Measurements from ENCODE around the gene GLRA3.

The GLRA3 gene

DNA sequence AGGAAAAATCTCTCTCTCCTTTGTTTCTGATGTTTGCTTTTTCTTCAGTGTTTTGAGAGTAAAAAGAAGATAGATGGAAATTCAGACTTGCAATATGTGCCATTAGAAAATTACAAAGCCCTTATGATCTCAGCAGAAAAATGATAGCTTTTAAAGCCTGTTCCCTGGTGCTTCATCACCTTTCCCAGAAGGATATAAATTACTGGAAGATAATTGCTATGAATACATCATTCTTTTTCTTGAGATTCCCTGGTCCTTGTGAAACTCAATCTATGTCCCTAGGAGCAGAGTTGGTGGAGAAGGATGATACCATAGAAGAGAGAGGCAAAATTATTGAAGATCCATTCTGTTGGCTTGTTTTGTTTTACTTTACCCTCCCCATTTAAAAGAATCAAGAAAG is 86.5 kb downstream of the GLRA3 start:
- TF ChIP-seq, protein P1, sequence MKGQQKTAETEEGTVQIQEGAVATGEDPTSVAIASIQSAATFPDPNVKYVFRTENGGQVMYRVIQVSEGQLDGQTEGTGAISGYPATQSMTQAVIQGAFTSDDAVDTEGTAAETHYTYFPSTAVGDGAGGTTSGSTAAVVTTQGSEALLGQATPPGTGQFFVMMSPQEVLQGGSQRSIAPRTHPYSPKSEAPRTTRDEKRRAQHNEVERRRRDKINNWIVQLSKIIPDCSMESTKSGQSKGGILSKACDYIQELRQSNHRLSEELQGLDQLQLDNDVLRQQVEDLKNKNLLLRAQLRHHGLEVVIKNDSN (IDR thresholded peaks at IDR 0.05), result no peak
- no peak for TF ChIP-seq NFIC (IDR thresholded peaks at IDR 0.05)
- TF ChIP-seq FOXM1 (IDR thresholded peaks at IDR 0.05; ENCODE audit: borderline replicate concordance, low read depth), result no peak

DNA sequence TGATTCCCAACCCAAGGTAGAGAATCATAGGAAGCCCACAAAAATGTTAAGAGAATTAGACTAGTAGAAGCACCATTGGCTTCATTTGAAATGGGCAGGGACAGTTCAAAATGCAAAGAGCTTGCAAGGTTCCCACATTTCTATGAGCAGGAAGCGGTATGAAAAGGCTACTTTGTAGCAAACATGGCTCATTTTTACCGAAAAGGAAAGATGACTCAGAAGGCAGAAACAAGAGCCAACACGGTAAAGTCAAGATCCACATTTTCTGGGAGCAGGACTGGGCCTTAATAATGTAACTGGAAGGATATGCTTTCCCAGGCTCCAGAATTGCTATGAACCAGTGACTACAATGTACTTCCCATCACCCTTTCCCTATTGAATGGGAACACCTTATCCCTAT is 89.5 kb downstream of the GLRA3 start:
- no peak for TF ChIP-seq ZBTB7A (IDR thresholded peaks at IDR 0.05; ENCODE audit: low read depth)
- TF ChIP-seq CREB1 (IDR thresholded peaks at IDR 0.05; ENCODE audit: low read depth), result no peak
- no peak for TF ChIP-seq CEBPB (IDR thresholded peaks at IDR 0.05)
- TF ChIP-seq FOXM1 (IDR thresholded peaks at IDR 0.05; ENCODE audit: borderline replicate concordance, low read depth), result no peak
- no peak for TF ChIP-seq TAF1 (IDR thresholded peaks at IDR 0.05; ENCODE audit: low read depth)

DNA sequence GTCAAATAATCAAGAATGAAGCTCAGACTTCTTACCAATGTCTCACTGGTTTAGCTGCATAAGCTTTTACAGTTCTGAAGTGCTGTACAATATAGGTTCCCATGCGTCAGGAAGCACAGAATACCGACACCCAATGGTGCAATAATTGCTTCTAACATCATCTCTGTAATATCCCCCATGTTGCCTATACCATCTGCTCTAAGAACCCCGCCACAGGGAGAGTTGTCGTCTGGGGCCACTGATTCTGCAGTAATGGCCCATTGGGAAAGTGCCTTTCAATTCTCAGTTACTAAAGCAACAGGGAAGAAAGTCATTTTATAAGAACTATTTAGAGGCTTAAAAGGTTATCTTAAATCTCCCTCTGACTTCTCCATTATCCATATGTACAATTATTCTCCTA is 94.9 kb downstream of the GLRA3 start:
- TF ChIP-seq, protein P2, sequence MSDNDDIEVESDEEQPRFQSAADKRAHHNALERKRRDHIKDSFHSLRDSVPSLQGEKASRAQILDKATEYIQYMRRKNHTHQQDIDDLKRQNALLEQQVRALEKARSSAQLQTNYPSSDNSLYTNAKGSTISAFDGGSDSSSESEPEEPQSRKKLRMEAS (IDR thresholded peaks at IDR 0.05), result no peak
- TF ChIP-seq ZBTB7A (IDR thresholded peaks at IDR 0.05; ENCODE audit: low read depth) (no peak), RAD21 (IDR thresholded peaks at IDR 0.05; ENCODE audit: low read depth) (no peak)

DNA sequence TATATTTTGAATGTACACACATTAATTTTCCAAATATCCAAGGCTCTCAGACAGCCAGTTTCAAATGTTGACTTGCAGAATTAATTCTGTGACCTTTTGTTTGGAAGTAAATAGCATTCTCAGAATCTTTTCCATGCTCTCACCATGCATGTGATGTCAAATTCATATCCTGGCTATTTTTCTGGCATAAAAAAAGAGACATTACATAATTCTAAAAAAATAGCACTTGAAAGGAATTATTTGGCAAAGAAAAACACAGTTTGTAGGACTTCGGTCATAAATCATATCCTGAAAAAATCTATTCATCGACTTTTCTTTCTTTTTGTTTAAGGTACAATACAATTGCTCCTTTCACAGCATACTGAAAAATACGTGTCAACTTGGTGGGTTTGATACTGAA is 111.2 kb downstream of the GLRA3 start:
- TF ChIP-seq NFIC (IDR thresholded peaks at IDR 0.05) (no peak), EP300 (IDR thresholded peaks at IDR 0.05; ENCODE audit: borderline replicate concordance) (no peak), TAF1 (IDR thresholded peaks at IDR 0.05; ENCODE audit: low read depth) (no peak), RAD21 (IDR thresholded peaks at IDR 0.05; ENCODE audit: low read depth) (no peak), TEAD4 (IDR thresholded peaks at IDR 0.05) (no peak), ZBTB7A (IDR thresholded peaks at IDR 0.05; ENCODE audit: low read depth) (no peak), TCF12 (IDR thresholded peaks at IDR 0.05; ENCODE audit: low read depth) (no peak), YY1 (IDR thresholded peaks at IDR 0.05; ENCODE audit: low read depth) (no peak), EGR1 (IDR thresholded peaks at IDR 0.05) (no peak), FOXM1 (IDR thresholded peaks at IDR 0.05; ENCODE audit: borderline replicate concordance, low read depth) (no peak), CEBPB (IDR thresholded peaks at IDR 0.05) (no peak)
- TF ChIP-seq, protein P3, sequence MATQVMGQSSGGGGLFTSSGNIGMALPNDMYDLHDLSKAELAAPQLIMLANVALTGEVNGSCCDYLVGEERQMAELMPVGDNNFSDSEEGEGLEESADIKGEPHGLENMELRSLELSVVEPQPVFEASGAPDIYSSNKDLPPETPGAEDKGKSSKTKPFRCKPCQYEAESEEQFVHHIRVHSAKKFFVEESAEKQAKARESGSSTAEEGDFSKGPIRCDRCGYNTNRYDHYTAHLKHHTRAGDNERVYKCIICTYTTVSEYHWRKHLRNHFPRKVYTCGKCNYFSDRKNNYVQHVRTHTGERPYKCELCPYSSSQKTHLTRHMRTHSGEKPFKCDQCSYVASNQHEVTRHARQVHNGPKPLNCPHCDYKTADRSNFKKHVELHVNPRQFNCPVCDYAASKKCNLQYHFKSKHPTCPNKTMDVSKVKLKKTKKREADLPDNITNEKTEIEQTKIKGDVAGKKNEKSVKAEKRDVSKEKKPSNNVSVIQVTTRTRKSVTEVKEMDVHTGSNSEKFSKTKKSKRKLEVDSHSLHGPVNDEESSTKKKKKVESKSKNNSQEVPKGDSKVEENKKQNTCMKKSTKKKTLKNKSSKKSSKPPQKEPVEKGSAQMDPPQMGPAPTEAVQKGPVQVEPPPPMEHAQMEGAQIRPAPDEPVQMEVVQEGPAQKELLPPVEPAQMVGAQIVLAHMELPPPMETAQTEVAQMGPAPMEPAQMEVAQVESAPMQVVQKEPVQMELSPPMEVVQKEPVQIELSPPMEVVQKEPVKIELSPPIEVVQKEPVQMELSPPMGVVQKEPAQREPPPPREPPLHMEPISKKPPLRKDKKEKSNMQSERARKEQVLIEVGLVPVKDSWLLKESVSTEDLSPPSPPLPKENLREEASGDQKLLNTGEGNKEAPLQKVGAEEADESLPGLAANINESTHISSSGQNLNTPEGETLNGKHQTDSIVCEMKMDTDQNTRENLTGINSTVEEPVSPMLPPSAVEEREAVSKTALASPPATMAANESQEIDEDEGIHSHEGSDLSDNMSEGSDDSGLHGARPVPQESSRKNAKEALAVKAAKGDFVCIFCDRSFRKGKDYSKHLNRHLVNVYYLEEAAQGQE (IDR thresholded peaks at IDR 0.05; ENCODE audit: low read depth), result no peak
- TF ChIP-seq, protein P2 (IDR thresholded peaks at IDR 0.05), result no peak
- TF ChIP-seq, protein P1 (IDR thresholded peaks at IDR 0.05), result no peak

DNA sequence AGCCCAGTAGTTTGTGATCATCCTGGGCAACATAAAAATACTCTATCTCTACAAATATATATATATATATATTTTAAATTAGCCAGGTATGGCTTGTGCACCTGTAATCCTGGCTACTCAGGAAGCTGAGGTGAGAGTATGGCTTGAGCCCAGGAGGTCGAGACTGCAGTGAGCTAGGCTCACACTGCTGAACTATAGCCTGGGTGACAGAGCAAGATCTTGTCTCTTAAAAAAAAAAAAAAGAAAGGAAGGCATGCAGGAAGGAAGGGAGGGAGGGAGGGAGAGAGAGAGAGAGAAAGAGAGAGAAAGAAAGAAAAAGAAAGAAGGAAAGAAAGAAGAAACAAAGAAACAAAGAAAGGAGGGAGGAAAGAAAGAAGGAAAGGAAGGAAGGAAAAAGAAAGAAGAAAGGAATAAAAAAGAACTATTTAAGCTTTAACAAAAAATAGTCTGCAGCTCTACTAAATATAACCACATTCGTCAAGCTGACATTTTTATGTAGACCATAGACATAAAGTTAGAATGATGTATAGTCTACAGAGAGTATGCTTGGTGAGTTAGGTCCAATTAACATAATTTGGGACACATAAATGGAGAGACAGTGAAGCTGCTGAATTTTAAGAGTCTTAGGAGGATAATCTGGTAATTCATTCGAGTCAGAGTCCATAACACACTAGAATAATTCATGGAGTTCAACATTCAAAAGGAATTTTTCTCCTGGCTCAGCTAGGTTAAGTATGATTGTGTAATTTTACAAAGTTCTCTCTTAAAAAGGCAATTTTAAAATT is 111.9 kb downstream of the GLRA3 start:
- TF ChIP-seq, protein P2 (IDR thresholded peaks at IDR 0.05), result no peak
- TF ChIP-seq FOXM1 (IDR thresholded peaks at IDR 0.05; ENCODE audit: borderline replicate concordance, low read depth) (no peak), CEBPB (IDR thresholded peaks at IDR 0.05) (no peak), TEAD4 (IDR thresholded peaks at IDR 0.05) (no peak)

DNA sequence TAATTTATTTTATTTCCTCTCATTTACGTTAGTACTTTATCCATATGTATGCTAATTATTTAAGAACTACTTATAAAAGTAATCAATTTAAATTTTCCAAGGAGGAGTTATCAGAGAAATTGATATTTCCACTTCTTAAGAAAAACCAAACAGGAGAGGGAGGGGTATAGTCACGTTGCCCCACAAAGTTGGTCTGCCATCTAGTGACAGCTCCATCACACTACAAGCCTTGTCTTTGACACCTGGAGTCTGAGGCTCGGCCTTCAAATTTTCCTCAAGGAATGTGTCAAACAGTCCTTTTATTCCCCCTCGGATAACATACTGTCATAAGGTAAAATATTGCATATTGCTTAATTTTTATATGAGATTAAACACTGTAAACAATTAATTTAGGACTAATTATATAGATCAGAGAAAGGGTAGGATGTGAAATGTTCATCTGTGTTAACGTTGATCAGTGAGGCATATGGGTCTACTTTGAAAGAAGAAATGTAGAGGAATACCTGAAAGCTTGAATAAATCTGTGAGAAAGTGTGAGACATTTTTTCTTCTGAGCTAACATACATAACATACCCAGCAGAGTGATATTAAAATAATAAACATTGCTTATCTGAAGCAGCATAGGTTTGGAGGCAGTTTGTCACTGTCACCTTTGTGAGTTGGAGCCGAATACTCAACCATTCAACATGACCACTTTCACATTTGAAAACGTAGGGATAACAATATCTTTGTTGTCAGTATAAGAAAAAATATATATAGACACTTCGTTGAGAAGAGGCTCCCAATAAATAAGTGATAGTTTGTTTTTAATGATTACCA is 114.4 kb downstream of the GLRA3 start:
- TF ChIP-seq TCF12 (IDR thresholded peaks at IDR 0.05; ENCODE audit: low read depth) (no peak), CREB1 (IDR thresholded peaks at IDR 0.05; ENCODE audit: low read depth) (no peak), CEBPB (IDR thresholded peaks at IDR 0.05) (no peak), YY1 (IDR thresholded peaks at IDR 0.05; ENCODE audit: low read depth) (no peak), RAD21 (IDR thresholded peaks at IDR 0.05; ENCODE audit: low read depth) (peak; percentile 65), TAF1 (IDR thresholded peaks at IDR 0.05; ENCODE audit: low read depth) (no peak)
- TF ChIP-seq, protein P1 (IDR thresholded peaks at IDR 0.05), result 0 out of 2 replicates have a peak, but pooled peaks have one; percentile 36

DNA sequence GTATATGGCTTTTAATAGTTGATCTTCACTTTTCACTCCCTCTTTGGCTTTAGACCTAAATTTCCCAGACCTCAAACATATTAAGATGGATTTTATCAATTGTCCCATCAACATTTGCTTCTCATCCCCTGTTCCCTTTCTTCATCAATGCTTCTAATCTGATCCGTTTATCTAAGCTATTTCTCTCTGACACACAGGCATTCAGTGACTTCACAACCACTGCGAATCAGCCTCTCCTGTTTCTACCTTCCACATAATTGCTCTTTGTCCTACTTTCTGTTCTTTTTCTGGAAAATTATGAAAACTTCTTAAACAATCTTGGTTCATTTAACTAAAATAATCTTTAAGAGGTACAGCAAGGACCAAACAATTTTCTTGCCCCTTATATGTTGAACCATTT is 115.2 kb downstream of the GLRA3 start:
- TF ChIP-seq TCF12 (IDR thresholded peaks at IDR 0.05; ENCODE audit: low read depth) (no peak), EGR1 (IDR thresholded peaks at IDR 0.05) (no peak), ZBTB7A (IDR thresholded peaks at IDR 0.05; ENCODE audit: low read depth) (no peak), TEAD4 (IDR thresholded peaks at IDR 0.05) (no peak), FOXM1 (IDR thresholded peaks at IDR 0.05; ENCODE audit: borderline replicate concordance, low read depth) (no peak), NFIC (IDR thresholded peaks at IDR 0.05) (no peak), YY1 (IDR thresholded peaks at IDR 0.05; ENCODE audit: low read depth) (no peak), EP300 (IDR thresholded peaks at IDR 0.05; ENCODE audit: borderline replicate concordance) (no peak), RAD21 (IDR thresholded peaks at IDR 0.05; ENCODE audit: low read depth) (no peak), CREB1 (IDR thresholded peaks at IDR 0.05; ENCODE audit: low read depth) (no peak), CEBPB (IDR thresholded peaks at IDR 0.05) (no peak), TAF1 (IDR thresholded peaks at IDR 0.05; ENCODE audit: low read depth) (no peak)
- TF ChIP-seq, protein P1 (IDR thresholded peaks at IDR 0.05), result no peak

Data from Ishikawa (cell line).